CD14-positive monocyte (primary cell): ENCODE measurements around the gene ST7. TPM values are rescaled to one million over a fixed set of nuclear protein-coding genes. Genes with fewer than 3 reads are reported as not detected.
A peak's percentile ranks its signal among the peaks of the same experiment; 100 is the strongest.

ENCODE experiments used
- DNase-seq, 3 donors: peaks; one replicate each; pipeline ENCODE4 v3.0.0-alpha.2; 2011 to 2022
- H2AFZ ChIP-seq: 2 replicates; pipeline ENCODE4 v1.6.0; 2012; ENCODE audit warnings: mild to moderate bottlenecking, low read depth, low read length, inconsistent platforms; ENCODE audit not compliant: insufficient read depth, poor library complexity, severe bottlenecking
- H3K27ac ChIP-seq, 2 donors: 1 replicate in 1 of 2; 2 replicates in 1 of 2; pipeline ENCODE4 v1.5.1; 2012 to 2013; ENCODE audit warnings: low read length in 2 of 2, control low read depth in 1 of 2, inconsistent platforms in 1 of 2, low read depth in 1 of 2, mild to moderate bottlenecking in 1 of 2
- H3K27me3 ChIP-seq, 2 donors: one replicate each; pipeline versions ENCODE4 v1.6.0 to v1.6.1; 2011 to 2013; ENCODE audit warnings: low read length in 2 of 2; ENCODE audit not compliant: control insufficient read depth in 2 of 2, insufficient read depth in 2 of 2
- H3K36me3 ChIP-seq, 2 donors: replicated peaks in 1 of 2; 1 replicate in 1 of 2; 2 replicates in 1 of 2; pipeline versions ENCODE4 v1.5.1 to v1.6.1; 2012 to 2013; ENCODE audit warnings: low read length in 2 of 2, control low read depth in 1 of 2, inconsistent platforms in 1 of 2, mild to moderate bottlenecking in 1 of 2; ENCODE audit not compliant: insufficient read depth in 2 of 2, control insufficient read depth in 1 of 2
- H3K4me1 ChIP-seq, 2 donors: 1 replicate in 1 of 2; 2 replicates in 1 of 2; pipeline versions ENCODE4 v1.5.1 to v1.6.1; 2012 to 2013; ENCODE audit warnings: low read length in 2 of 2, control low read depth in 1 of 2, inconsistent platforms in 1 of 2, mild to moderate bottlenecking in 1 of 2, moderate library complexity in 1 of 2; ENCODE audit not compliant: insufficient read depth in 2 of 2, control insufficient read depth in 1 of 2
- H3K4me2 ChIP-seq: replicated peaks from 2 replicates; pipeline ENCODE3; 2012; ENCODE audit warnings: low read length, moderate library complexity, mild to moderate bottlenecking; ENCODE audit not compliant: poor library complexity, severe bottlenecking; ENCODE audit errors: extremely low read depth
- H3K4me3 ChIP-seq, 3 experiments: fragments of 200-600 bp in 1 of 3; sonication (generic) in 1 of 3; replicated peaks in 1 of 3; 1 replicate in 2 of 3; 2 replicates in 1 of 3; pipeline ENCODE4 v1.5.1; 2011 to 2013; ENCODE audit warnings: low read length in 3 of 3, mild to moderate bottlenecking in 3 of 3, control low read depth in 2 of 3, low read depth in 2 of 3, inconsistent platforms in 1 of 3, moderate library complexity in 1 of 3
- H3K79me2 ChIP-seq: 2 replicates; pipeline ENCODE4 v1.6.0; 2012; ENCODE audit warnings: mild to moderate bottlenecking, control low read depth, inconsistent platforms, low read length, moderate library complexity; ENCODE audit not compliant: insufficient read depth
- H3K9ac ChIP-seq: 2 replicates; pipeline ENCODE4 v1.6.0; 2017; ENCODE audit warnings: low read length, mild to moderate bottlenecking; ENCODE audit not compliant: insufficient read depth, poor library complexity, severe bottlenecking
- H3K9me3 ChIP-seq, 2 donors: replicated peaks in 1 of 2; 1 replicate in 1 of 2; 2 replicates in 1 of 2; pipeline versions ENCODE4 v1.5.1 to v1.6.1; 2012 to 2013; ENCODE audit warnings: low read length in 2 of 2, control low read depth in 1 of 2; ENCODE audit not compliant: control insufficient read depth in 1 of 2, insufficient read depth in 1 of 2
- H4K20me1 ChIP-seq: 2 replicates; pipeline ENCODE4 v1.6.0; 2012; ENCODE audit warnings: mild to moderate bottlenecking, low read length, control low read depth, moderate library complexity; ENCODE audit not compliant: insufficient read depth
- H3K27ac Mint-ChIP-seq, 7 donors: one replicate each; pipeline ENCODE4 v1.8.0; 2020; ENCODE audit warnings: mild to moderate bottlenecking in 7 of 7, mixed read lengths in 7 of 7, moderate library complexity in 6 of 7, inconsistent platforms in 2 of 7
- H3K27me3 Mint-ChIP-seq, 3 donors: one replicate each; pipeline ENCODE4 v1.8.0; 2021 to 2022; ENCODE audit warnings: low read depth in 3 of 3, mild to moderate bottlenecking in 3 of 3, mixed read lengths in 3 of 3, moderate library complexity in 3 of 3, inconsistent platforms in 1 of 3
- H3K36me3 Mint-ChIP-seq, 2 donors: one replicate each; pipeline ENCODE4 v1.8.0; 2020; ENCODE audit warnings: mixed read lengths in 2 of 2, inconsistent platforms in 1 of 2, mild to moderate bottlenecking in 1 of 2
- H3K4me1 Mint-ChIP-seq: one replicate; pipeline ENCODE4 v1.8.0; 2020; ENCODE audit warnings: mild to moderate bottlenecking, mixed read lengths
- H3K4me3 Mint-ChIP-seq, 2 donors: one replicate each; pipeline ENCODE4 v1.8.0; 2020; ENCODE audit warnings: mild to moderate bottlenecking in 2 of 2, mixed read lengths in 2 of 2, moderate library complexity in 1 of 2
- H3K9me3 Mint-ChIP-seq, 7 donors: one replicate each; pipeline ENCODE4 v1.8.0; 2020 to 2022; ENCODE audit warnings: mixed read lengths in 7 of 7, mild to moderate bottlenecking in 6 of 7, moderate library complexity in 6 of 7, inconsistent platforms in 2 of 7
- CTCF ChIP-seq: fragments of 200-600 bp; IDR thresholded peaks from one replicate; pipeline ENCODE4 v1.8.0; 2022; ENCODE audit warnings: antibody characterized with exemption, mild to moderate bottlenecking
- WGBS: methylation state at CpG from one replicate; pipeline ENCODE4 v1.1.5; 2013; ENCODE audit warnings: missing lambda C conversion rate; ENCODE audit not compliant: insufficient coverage; 5-methylcytosine and 5-hydroxymethylcytosine counted together
- intact Hi-C, 2 donors: fragments of 100-400 bp; cut with micrococcal nuclease; formaldehyde crosslinking; loops; one replicate each; pipeline versions ENCODE4 v1.15.0 to v1.15.1; 2023
- polyA plus RNA-seq, 3 donors: library from polyadenylated mRNA; depleted of rRNA in 1 of 3; unstranded in 2 of 3; stranded (reverse) in 1 of 3; fragments of 300-500 nt in 2 of 3; fragments of >200 nt in 1 of 3; fragmentation: Illumina TruSeq in 2 of 3; gene quantifications; 1 replicate in 2 of 3; 2 replicates in 1 of 3; pipeline ENCODE4 v1.2.3, GENCODE V29; 2012 to 2021

The ST7 gene
- polyA plus RNA-seq, 3 donors = 3.6 to 5.5 (median 4.1) TPM

- 98% methylated on average over 10 of the region's 17 CpGs for WGBS
- Histone ChIP-seq H3K79me2 (peaks cover 14% of the 10 kb centered on the region), H3K9ac (no peak overlapping the region), H3K36me3 (no peaks in the 10 kb centered on the region), H3K4me3 (no peak overlapping the region), H3K4me1 (peaks cover 14 to 24% of the 10 kb centered on the region in 2 donors), H3K4me2 (no peak overlapping the region), H4K20me1 (no peaks in the 10 kb centered on the region), H3K27me3 (no peaks in the 10 kb centered on the region), H3K27ac (no peak overlapping the region), H2AFZ (peak overlapping the region; percentile 23), H3K9me3 (no peaks in the 10 kb centered on the region)
- H3K9me3 Mint-ChIP-seq = peaks cover 0 to 6% (median 2%) of the 10 kb centered on the region in 7 donors
- no peak for DNase-seq
- intact Hi-C loops = no loop called here
- peak overlapping the region in 1 of 7 donors; percentile 10 for H3K27ac Mint-ChIP-seq
- H3K4me3 Mint-ChIP-seq = no peak overlapping the region
- H3K4me1 Mint-ChIP-seq = peaks cover 31% of the 10 kb centered on the region
- H3K36me3 Mint-ChIP-seq = no peaks in the 10 kb centered on the region
- H3K27me3 Mint-ChIP-seq = peaks cover 2 to 4% (median 4%) of the 10 kb centered on the region in 3 donors
- no peak for TF ChIP-seq CTCF
Measured at GRCh38 chr7:116951366-116952292, 1.7 kb upstream of the ST7 start.

GRCh38 chr7:116952635-116953371 is 498 bp upstream of the ST7 start:
- no peaks in the 10 kb centered on the region for H3K36me3 ChIP-seq
- peak overlapping the region; percentile 82 to 90 for H3K4me3 Mint-ChIP-seq

More at GRCh38 chr7:116952635-116953371, 498 bp upstream of the ST7 start:
- Histone ChIP-seq H4K20me1 (no peaks in the 10 kb centered on the region), H3K27me3 (no peaks in the 10 kb centered on the region), H3K9ac (peak overlapping the region; percentile 94), H2AFZ (peak overlapping the region; percentile 77), H3K4me2 (peak overlapping the region; percentile 89), H3K79me2 (peaks cover 23% of the 10 kb centered on the region), H3K4me1 (peaks cover 14 to 24% of the 10 kb centered on the region in 2 donors), H3K27ac (peak overlapping the region; percentile 58 to 75), H3K4me3 (peak overlapping the region; percentile 74 to 91 (median 91)), H3K9me3 (no peaks in the 10 kb centered on the region)
- peaks cover 0 to 6% (median 2%) of the 10 kb centered on the region in 7 donors for H3K9me3 Mint-ChIP-seq
- intact Hi-C loops = no loop called here
- H3K4me1 Mint-ChIP-seq = peaks cover 31% of the 10 kb centered on the region
- peak in 2 of 3 donors; percentile 29 to 34 for DNase-seq
- no peaks in the 10 kb centered on the region for H3K36me3 Mint-ChIP-seq
- TF ChIP-seq CTCF = no peak
- H3K27ac Mint-ChIP-seq = peak overlapping the region in 6 of 7 donors; percentile 49 to 89 (median 70)
- H3K27me3 Mint-ChIP-seq = peaks cover 2 to 4% (median 2%) of the 10 kb centered on the region in 3 donors
- WGBS = 6% methylated on average over 10 of the region's 25 CpGs
